Measurements from ENCODE around the gene FMN2.

FMN2 gene

GRCh38 chr1:240192851-240193250 is 101.2 kb downstream of the FMN2 start:
- Mint-ChIP-seq H3K4me1 (no peaks in the 10 kb centered on the region), H3K4me3 (no peak overlapping the region), H3K27me3 (ENCODE audit: low read depth, poor library complexity) (peaks cover 6% of the 10 kb centered on the region), H3K36me3 (ENCODE audit: low read depth) (no peaks in the 10 kb centered on the region), H3K27ac (no peak overlapping the region), H3K9me3 (no peaks in the 10 kb centered on the region)
- TF ChIP-seq CTCF (IDR thresholded peaks at IDR 0.05) = no peak
- DNase-seq = no peak

DNA sequence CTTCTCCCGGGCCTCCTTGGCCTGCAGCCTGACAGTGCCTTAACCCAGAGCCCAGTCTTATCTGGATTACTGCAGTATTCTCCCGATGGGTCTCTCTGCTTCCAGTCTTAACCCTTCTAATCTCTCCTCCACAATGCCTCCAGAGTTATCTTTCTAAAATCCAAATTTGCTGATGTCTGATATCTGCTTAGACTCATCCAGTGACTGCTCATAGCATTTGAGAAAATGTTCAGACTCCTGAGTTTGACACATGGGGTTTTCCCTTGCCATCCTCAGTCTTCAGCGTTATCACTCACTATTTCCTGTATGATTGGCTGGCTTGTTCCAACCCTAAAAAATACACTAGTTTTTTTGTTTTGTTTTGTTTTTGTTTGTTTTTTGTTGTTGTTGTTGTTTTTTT is 102.0 kb downstream of the FMN2 start:
- Mint-ChIP-seq H3K27me3 (ENCODE audit: low read depth, poor library complexity) (peaks cover 7% of the 10 kb centered on the region), H3K4me1 (no peaks in the 10 kb centered on the region), H3K36me3 (ENCODE audit: low read depth) (no peaks in the 10 kb centered on the region), H3K9me3 (no peaks in the 10 kb centered on the region), H3K27ac (no peak overlapping the region), H3K4me3 (no peak overlapping the region)
- no peak for TF ChIP-seq CTCF (IDR thresholded peaks at IDR 0.05)
- no peak for DNase-seq

DNA sequence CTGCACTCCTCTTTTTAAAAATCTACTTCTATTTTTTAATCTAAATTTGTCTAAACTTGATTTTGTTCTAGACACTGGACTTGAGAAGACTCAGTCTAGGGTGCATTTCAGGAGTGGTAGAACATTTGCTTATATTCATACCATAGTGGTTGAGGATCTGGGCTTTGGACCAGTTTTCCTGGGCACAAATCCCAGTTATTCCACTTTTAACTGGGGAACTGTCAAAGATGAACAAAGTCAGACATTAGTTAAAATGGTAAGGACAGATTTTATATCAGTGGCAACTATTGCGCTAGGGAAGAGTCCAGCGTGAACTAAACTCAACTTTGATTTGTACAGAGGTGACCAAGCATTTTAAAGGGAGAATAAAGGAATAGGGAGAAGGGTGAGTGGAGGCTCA is 102.4 kb downstream of the FMN2 start:
- no peak overlapping the region for H3K27ac Mint-ChIP-seq
- no peaks in the 10 kb centered on the region for H3K36me3 Mint-ChIP-seq (ENCODE audit: low read depth)
- no peak overlapping the region for H3K4me3 Mint-ChIP-seq
- no peaks in the 10 kb centered on the region for H3K9me3 Mint-ChIP-seq
- peaks cover 7% of the 10 kb centered on the region for H3K27me3 Mint-ChIP-seq (ENCODE audit: low read depth, poor library complexity)
- DNase-seq = no peak
- H3K4me1 Mint-ChIP-seq = no peaks in the 10 kb centered on the region
- no peak for TF ChIP-seq CTCF (IDR thresholded peaks at IDR 0.05)

DNA sequence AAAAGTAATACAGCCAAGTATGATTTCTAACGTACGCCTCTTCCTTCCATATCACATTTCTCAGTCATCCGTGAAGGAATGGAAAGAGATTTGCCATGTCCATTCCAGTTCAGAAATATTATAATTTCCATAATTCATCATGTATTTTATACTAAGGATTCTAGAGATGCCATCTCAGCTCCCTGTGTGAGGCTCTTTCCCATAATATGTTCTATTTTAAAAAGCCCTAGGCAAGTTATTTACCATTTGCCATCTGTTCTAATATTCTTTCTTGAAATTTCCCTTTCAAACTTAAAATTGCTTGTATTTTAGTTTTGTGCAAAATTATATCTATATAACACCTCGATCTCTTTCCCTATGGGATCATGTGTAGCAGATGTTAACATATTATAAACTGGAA is 106.7 kb downstream of the FMN2 start:
- peaks cover 4% of the 10 kb centered on the region for H3K36me3 Mint-ChIP-seq (ENCODE audit: low read depth)
- no peak for TF ChIP-seq CTCF (IDR thresholded peaks at IDR 0.05)
- H3K4me1 Mint-ChIP-seq = no peaks in the 10 kb centered on the region
- H3K4me3 Mint-ChIP-seq = no peak overlapping the region
- no peak for DNase-seq
- no peak overlapping the region for H3K27ac Mint-ChIP-seq
- H3K27me3 Mint-ChIP-seq (ENCODE audit: low read depth, poor library complexity) = peaks cover 4% of the 10 kb centered on the region
- H3K9me3 Mint-ChIP-seq = peaks cover 22% of the 10 kb centered on the region

GRCh38 chr1:240199758-240200645 is 108.3 kb downstream of the FMN2 start:
- no peak overlapping the region for H3K27ac Mint-ChIP-seq
- DNase-seq = no peak
- peaks cover 4% of the 10 kb centered on the region for H3K27me3 Mint-ChIP-seq (ENCODE audit: low read depth, poor library complexity)
- H3K36me3 Mint-ChIP-seq (ENCODE audit: low read depth) = peaks cover 4% of the 10 kb centered on the region
- H3K4me1 Mint-ChIP-seq = no peaks in the 10 kb centered on the region
- no peak for TF ChIP-seq CTCF (IDR thresholded peaks at IDR 0.05)
- no peak overlapping the region for H3K4me3 Mint-ChIP-seq
- peaks cover 23% of the 10 kb centered on the region for H3K9me3 Mint-ChIP-seq

DNA sequence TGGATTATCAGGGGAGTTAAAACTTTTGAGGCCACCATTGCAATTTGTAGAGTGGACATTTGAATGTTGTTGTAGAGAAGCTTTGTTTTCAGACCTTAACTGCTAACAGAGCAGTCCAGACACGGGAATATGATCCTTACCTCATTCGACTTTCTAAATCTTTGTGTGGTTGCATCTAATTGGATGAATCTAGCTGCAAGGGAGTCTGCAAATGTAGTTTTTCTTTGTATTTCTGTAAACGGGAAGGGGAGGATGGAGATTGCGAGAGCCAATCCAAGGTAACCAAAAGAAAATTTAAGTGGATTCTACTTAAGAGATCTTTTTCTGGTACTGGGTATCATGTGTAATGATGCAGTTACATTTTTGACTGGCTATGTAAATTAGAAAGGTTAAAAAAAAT is 110.2 kb downstream of the FMN2 start:
- Mint-ChIP-seq H3K4me3 (no peak overlapping the region), H3K36me3 (ENCODE audit: low read depth) (peaks cover 4% of the 10 kb centered on the region), H3K27ac (no peak overlapping the region), H3K4me1 (no peaks in the 10 kb centered on the region), H3K9me3 (peaks cover 23% of the 10 kb centered on the region), H3K27me3 (ENCODE audit: low read depth, poor library complexity) (peaks cover 4% of the 10 kb centered on the region)
- DNase-seq = no peak
- no peak for TF ChIP-seq CTCF (IDR thresholded peaks at IDR 0.05)

Data from nephron progenitor cell (in vitro differentiated cells).